Thoracic aorta (tissue), 2 donors: ENCODE measurements around the gene IGFL1. TPM values are rescaled to one million over a fixed set of nuclear protein-coding genes. Genes with fewer than 3 reads are reported as not detected.

Source experiments
- ATAC-seq: fragments of 150-250 bp; one replicate; pipeline ENCODE4 v1.8.0; 2017; ENCODE audit warnings: low read depth; ENCODE audit not compliant: insufficient number of reproducible peaks, low FRiP score
- DNase-seq: peaks from one replicate; pipeline ENCODE4 v3.0.0-alpha.2; 2020; ENCODE audit warnings: low spot score
- H3K27ac ChIP-seq, 2 donors: fragments of 200-600 bp; sonication (generic); 1 replicate in 1 of 2; 2 replicates in 1 of 2; pipeline ENCODE4 v1.5.1; 2016; ENCODE audit warnings: mild to moderate bottlenecking in 2 of 2, moderate library complexity in 2 of 2
- H3K27me3 ChIP-seq: fragments of 200-600 bp; sonication (generic); replicated peaks from 2 replicates; pipeline ENCODE4 v1.6.0; 2016; ENCODE audit warnings: mild to moderate bottlenecking; ENCODE audit not compliant: insufficient read depth
- H3K36me3 ChIP-seq: fragments of 200-600 bp; sonication (generic); one replicate; pipeline ENCODE4 v1.5.1; 2016
- H3K4me1 ChIP-seq, 2 donors: fragments of 200-600 bp; sonication (generic); 1 replicate in 1 of 2; 2 replicates in 1 of 2; pipeline versions ENCODE4 v1.5.1 to v1.6.0; 2016; ENCODE audit warnings: low read depth in 2 of 2, mild to moderate bottlenecking in 1 of 2; ENCODE audit not compliant: control insufficient read depth in 1 of 2
- H3K4me3 ChIP-seq: fragments of 200-600 bp; sonication (generic); 2 replicates; pipeline ENCODE4 v1.5.1; 2016; ENCODE audit warnings: mild to moderate bottlenecking
- H3K9me3 ChIP-seq: fragments of 200-600 bp; sonication (generic); 2 replicates; pipeline ENCODE4 v1.5.1; 2016
- CTCF ChIP-seq: fragments of 200-600 bp; sonication (generic); IDR thresholded peaks from one replicate; pipeline ENCODE4 v1.5.1; 2019; ENCODE audit warnings: antibody characterized with exemption
- total RNA-seq, 2 donors: library from RNA; depleted of rRNA; stranded (reverse); fragments of >200 nt; gene quantifications; one replicate each; pipeline versions ENCODE4 v1.1.0 to v1.2.3, GENCODE V29; 2016

The IGFL1 gene
- total RNA-seq, 2 donors from 2014 or later = not detected

GRCh38 chr19:46213806-46214205, 15.7 kb upstream of the IGFL1 start:
- Histone ChIP-seq H3K9me3 (no peaks in the 10 kb centered on the region), H3K27me3 (no peaks in the 10 kb centered on the region), H3K36me3 (no peaks in the 10 kb centered on the region), H3K27ac (no peak overlapping the region), H3K4me1 (peaks cover 0 to 15% of the 10 kb centered on the region in 2 donors), H3K4me3 (no peak overlapping the region)
- no peak for ATAC-seq
- TF ChIP-seq CTCF = no peak
- DNase-seq = no peak

GRCh38 chr19:46216612-46217011, 12.9 kb upstream of the IGFL1 start:
- Histone ChIP-seq H3K4me1 (peaks cover 0 to 10% of the 10 kb centered on the region in 2 donors), H3K36me3 (no peaks in the 10 kb centered on the region), H3K9me3 (no peaks in the 10 kb centered on the region), H3K27ac (no peak overlapping the region), H3K27me3 (no peaks in the 10 kb centered on the region), H3K4me3 (no peak overlapping the region)
- ATAC-seq = no peak
- no peak for TF ChIP-seq CTCF
- no peak for DNase-seq

- no peak for DNase-seq
- no peak overlapping the region for H3K4me3 ChIP-seq
- no peaks in the 10 kb centered on the region for H3K36me3 ChIP-seq
- H3K27ac ChIP-seq = no peak overlapping the region
- peaks cover 2 to 14% of the 10 kb centered on the region in 2 donors for H3K4me1 ChIP-seq
- TF ChIP-seq CTCF = no peak
- ATAC-seq = no peak
- no peaks in the 10 kb centered on the region for H3K9me3 ChIP-seq
- no peaks in the 10 kb centered on the region for H3K27me3 ChIP-seq
Observed at GRCh38 chr19:46217476-46217875, 12.1 kb upstream of the IGFL1 start.

- no peak for TF ChIP-seq CTCF
- H3K9me3 ChIP-seq = no peaks in the 10 kb centered on the region
- H3K4me3 ChIP-seq = no peak overlapping the region
- ATAC-seq (no peak), DNase-seq (no peak)
- peaks cover 2 to 20% of the 10 kb centered on the region in 2 donors for H3K4me1 ChIP-seq
- no peaks in the 10 kb centered on the region for H3K36me3 ChIP-seq
- H3K27me3 ChIP-seq = no peaks in the 10 kb centered on the region
- no peak overlapping the region for H3K27ac ChIP-seq
Observed at GRCh38 chr19:46218160-46218559, 11.4 kb upstream of the IGFL1 start.

GRCh38 chr19:46220038-46220615, 9.4 kb upstream of the IGFL1 start:
- H3K4me3 ChIP-seq = no peak overlapping the region
- ATAC-seq = no peak
- H3K9me3 ChIP-seq = no peaks in the 10 kb centered on the region
- no peaks in the 10 kb centered on the region for H3K27me3 ChIP-seq
- no peak overlapping the region for H3K27ac ChIP-seq
- TF ChIP-seq CTCF = no peak
- DNase-seq = no peak
- no peaks in the 10 kb centered on the region for H3K36me3 ChIP-seq
- H3K4me1 ChIP-seq = peaks cover 2 to 20% of the 10 kb centered on the region in 2 donors
